ENCODE results near the gene CDC123. TPM values are rescaled to one million over a fixed set of nuclear protein-coding genes. Genes with fewer than 3 reads are reported as not detected.
"Not testable (repeated sequence)": the region's sequence is repeated elsewhere in the genome, so short reads cannot be mapped to it uniquely, and the experiment has no call there.

CDC123 gene
- total RNA-seq, 1 donor from 2014 or later = 71.1 TPM

GRCh38 chr10:12160664-12161063 lies 35.3 kb upstream of the CDC123 start:
- H3K27me3 Mint-ChIP-seq = no peaks in the 10 kb centered on the region
- no peaks in the 10 kb centered on the region for H3K4me1 Mint-ChIP-seq (ENCODE audit: low read depth)
- peaks cover 22% of the 10 kb centered on the region for H3K36me3 Mint-ChIP-seq (ENCODE audit: insufficient read depth)
- H3K9me3 Mint-ChIP-seq (ENCODE audit: low read depth) = no peaks in the 10 kb centered on the region
- no peak for TF ChIP-seq CTCF (IDR thresholded peaks at IDR 0.05; ENCODE audit: unreplicated experiment)
- no peak for DNase-seq (ENCODE audit: low spot score, unreplicated experiment)
- H3K4me3 Mint-ChIP-seq (ENCODE audit: low read depth) = no peak overlapping the region
- H3K27ac Mint-ChIP-seq = no peak overlapping the region

GRCh38 chr10:12162927-12163326 lies 33.1 kb upstream of the CDC123 start:
- H3K9me3 Mint-ChIP-seq (ENCODE audit: low read depth) = no peaks in the 10 kb centered on the region
- peaks cover 15% of the 10 kb centered on the region for H3K36me3 Mint-ChIP-seq (ENCODE audit: insufficient read depth)
- TF ChIP-seq CTCF (IDR thresholded peaks at IDR 0.05; ENCODE audit: unreplicated experiment) = no peak

GRCh38 chr10:12164085-12164484 lies 31.9 kb upstream of the CDC123 start:
- H3K9me3 Mint-ChIP-seq (ENCODE audit: low read depth) = no peaks in the 10 kb centered on the region
- peaks cover 14% of the 10 kb centered on the region for H3K36me3 Mint-ChIP-seq (ENCODE audit: insufficient read depth)
- H3K4me3 Mint-ChIP-seq (ENCODE audit: low read depth) = no peak overlapping the region
- no peak overlapping the region for H3K27ac Mint-ChIP-seq
- DNase-seq (ENCODE audit: low spot score, unreplicated experiment) = no peak
- no peak for TF ChIP-seq CTCF (IDR thresholded peaks at IDR 0.05; ENCODE audit: unreplicated experiment)
- peaks cover 1% of the 10 kb centered on the region for H3K4me1 Mint-ChIP-seq (ENCODE audit: low read depth)
- H3K27me3 Mint-ChIP-seq = no peaks in the 10 kb centered on the region

More at GRCh38 chr10:12162927-12163326, 33.1 kb upstream of the CDC123 start:
- Mint-ChIP-seq H3K4me1 (ENCODE audit: low read depth) (no peaks in the 10 kb centered on the region), H3K4me3 (ENCODE audit: low read depth) (no peak overlapping the region), H3K27ac (no peak overlapping the region), H3K27me3 (no peaks in the 10 kb centered on the region)
- no peak for DNase-seq (ENCODE audit: low spot score, unreplicated experiment)

- Mint-ChIP-seq H3K27me3 (no peaks in the 10 kb centered on the region), H3K27ac (peak overlapping the region; percentile 69)
- TF ChIP-seq CTCF (IDR thresholded peaks at IDR 0.05; ENCODE audit: unreplicated experiment) = no peak
Observed at GRCh38 chr10:12165036-12165435, 31.0 kb upstream of the CDC123 start.

GRCh38 chr10:12165999-12166775 lies 29.8 kb upstream of the CDC123 start:
- Mint-ChIP-seq H3K36me3 (ENCODE audit: insufficient read depth) (peaks cover 20% of the 10 kb centered on the region), H3K4me1 (ENCODE audit: low read depth) (peaks cover 4% of the 10 kb centered on the region), H3K4me3 (ENCODE audit: low read depth) (no peak overlapping the region), H3K27me3 (no peaks in the 10 kb centered on the region), H3K9me3 (ENCODE audit: low read depth) (no peaks in the 10 kb centered on the region), H3K27ac (no peak overlapping the region)
- DNase-seq (ENCODE audit: low spot score, unreplicated experiment) = no peak
- no peak for TF ChIP-seq CTCF (IDR thresholded peaks at IDR 0.05; ENCODE audit: unreplicated experiment)

More at GRCh38 chr10:12165036-12165435, 31.0 kb upstream of the CDC123 start:
- Mint-ChIP-seq H3K4me1 (ENCODE audit: low read depth) (peaks cover 4% of the 10 kb centered on the region), H3K9me3 (ENCODE audit: low read depth) (no peaks in the 10 kb centered on the region), H3K36me3 (ENCODE audit: insufficient read depth) (peaks cover 17% of the 10 kb centered on the region), H3K4me3 (ENCODE audit: low read depth) (no peak overlapping the region)
- no peak for DNase-seq (ENCODE audit: low spot score, unreplicated experiment)

- not testable (repeated sequence) for H3K9me3 Mint-ChIP-seq (ENCODE audit: low read depth); H3K27me3 Mint-ChIP-seq; H3K4me3 Mint-ChIP-seq (ENCODE audit: low read depth); DNase-seq (ENCODE audit: low spot score, unreplicated experiment); H3K4me1 Mint-ChIP-seq (ENCODE audit: low read depth); H3K27ac Mint-ChIP-seq
- peaks cover 27% of the 10 kb centered on the region for H3K36me3 Mint-ChIP-seq (ENCODE audit: insufficient read depth)
Observed at GRCh38 chr10:12171512-12171911, 24.5 kb upstream of the CDC123 start.

Measured in progenitor cell of endocrine pancreas (in vitro differentiated cells).